Measurements from ENCODE around the gene PAPLN.

The PAPLN gene

GRCh38 chr14:73245480-73246325, 8.4 kb downstream of the PAPLN start:
- no peak for DNase-seq (ENCODE audit: low spot score)

GRCh38 chr14:73246387-73247150, 9.3 kb downstream of the PAPLN start:
- no peak for DNase-seq (ENCODE audit: low spot score)

DNA sequence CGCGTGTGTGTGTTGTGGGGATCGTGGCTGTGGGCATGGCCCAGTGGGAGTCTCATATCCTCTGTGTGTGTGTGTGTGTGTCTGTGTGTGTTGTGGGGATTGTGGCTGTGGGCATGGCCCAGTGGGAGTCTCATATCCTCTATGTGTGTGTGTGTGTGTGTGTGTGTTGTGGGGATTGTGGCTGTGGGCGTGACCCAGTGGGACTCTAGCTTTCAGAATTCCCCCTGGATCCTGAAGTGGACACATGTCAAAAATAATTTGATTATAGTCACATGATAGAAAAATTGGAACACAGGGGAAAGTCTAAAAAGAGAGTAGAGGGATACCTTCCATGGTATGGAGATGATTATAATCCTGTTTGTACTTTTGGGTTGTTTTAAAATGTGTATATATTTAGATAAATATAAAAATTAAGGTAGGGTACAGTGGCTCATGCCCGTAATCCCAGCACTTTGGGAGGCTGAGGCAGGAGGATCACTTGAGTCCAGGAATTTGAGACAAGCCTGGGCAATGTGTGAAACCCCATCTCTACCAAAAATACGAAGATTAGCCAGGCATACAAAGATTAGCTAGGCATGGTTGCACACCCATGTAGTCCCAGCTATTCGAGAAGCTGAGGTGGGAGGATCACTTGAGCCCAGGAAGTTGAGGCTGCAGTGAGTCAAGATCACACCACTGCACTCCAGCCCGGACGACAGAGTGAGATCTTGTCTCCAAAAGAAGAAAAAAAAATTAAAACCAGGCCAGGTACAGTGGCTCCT, 11.0 kb downstream of the PAPLN start:
- DNase-seq (ENCODE audit: low spot score), result no peak

DNA sequence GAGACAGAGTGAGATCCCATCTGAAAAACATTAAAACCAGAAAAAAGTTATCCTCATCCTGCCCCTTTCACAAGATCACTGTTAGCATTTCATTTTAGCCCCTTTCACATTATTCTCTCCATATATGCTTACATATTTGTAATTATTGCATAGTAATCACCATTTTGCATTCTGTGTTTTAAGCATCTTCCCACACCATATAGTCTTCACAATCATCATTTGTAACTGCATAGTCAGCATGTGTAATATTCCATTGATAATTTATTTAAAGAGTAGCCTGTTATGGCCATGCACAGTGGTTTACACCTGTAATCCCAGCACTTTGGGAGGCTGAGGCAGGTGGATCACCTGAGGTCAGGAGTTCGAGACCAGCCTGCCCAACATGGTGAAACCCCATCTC, 11.8 kb downstream of the PAPLN start:
- DNase-seq (ENCODE audit: low spot score), result no peak

GRCh38 chr14:73249564-73250316, 12.4 kb downstream of the PAPLN start:
- DNase-seq (ENCODE audit: low spot score), result no peak

- DNase-seq (ENCODE audit: low spot score), result no peak
Measured at GRCh38 chr14:73250317-73250713, 13.0 kb downstream of the PAPLN start.

GRCh38 chr14:73250781-73251500, 13.6 kb downstream of the PAPLN start:
- no peak for DNase-seq (ENCODE audit: low spot score)

DNA sequence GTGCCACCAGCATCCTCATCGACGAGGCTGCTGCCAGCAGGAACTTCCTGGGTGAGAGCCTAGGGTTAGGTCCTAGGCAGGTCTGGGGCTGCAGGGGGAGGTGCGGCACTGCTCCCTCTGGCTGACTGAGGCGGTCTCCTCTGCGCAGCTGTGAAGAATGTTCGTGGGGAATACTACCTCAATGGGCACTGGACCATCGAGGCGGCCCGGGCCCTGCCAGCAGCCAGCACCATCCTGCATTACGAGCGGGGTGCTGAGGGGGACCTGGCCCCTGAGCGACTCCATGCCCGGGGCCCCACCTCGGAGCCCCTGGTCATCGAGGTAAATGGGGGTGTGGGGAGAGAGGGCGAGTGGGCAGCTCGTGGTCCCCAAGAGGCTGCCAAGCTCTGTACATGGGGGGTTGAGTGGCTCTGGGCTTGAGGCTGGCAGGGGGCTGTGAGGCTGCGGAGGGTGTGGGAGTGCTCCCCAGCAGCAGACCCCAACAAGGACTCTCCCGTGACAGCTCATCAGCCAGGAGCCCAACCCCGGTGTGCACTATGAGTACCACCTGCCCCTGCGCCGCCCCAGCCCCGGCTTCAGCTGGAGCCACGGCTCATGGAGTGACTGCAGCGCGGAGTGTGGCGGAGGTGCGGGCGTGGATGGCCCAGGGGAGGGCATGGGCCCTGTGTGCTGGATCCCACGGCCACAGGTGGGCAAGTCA, 14.4 kb downstream of the PAPLN start:
- DNase-seq (ENCODE audit: low spot score), result no peak

- no peak for DNase-seq (ENCODE audit: low spot score)
Measured at GRCh38 chr14:73252491-73253322, 15.4 kb downstream of the PAPLN start.

GRCh38 chr14:73253323-73253610, 16.0 kb downstream of the PAPLN start:
- no peak for DNase-seq (ENCODE audit: low spot score)

DNA sequence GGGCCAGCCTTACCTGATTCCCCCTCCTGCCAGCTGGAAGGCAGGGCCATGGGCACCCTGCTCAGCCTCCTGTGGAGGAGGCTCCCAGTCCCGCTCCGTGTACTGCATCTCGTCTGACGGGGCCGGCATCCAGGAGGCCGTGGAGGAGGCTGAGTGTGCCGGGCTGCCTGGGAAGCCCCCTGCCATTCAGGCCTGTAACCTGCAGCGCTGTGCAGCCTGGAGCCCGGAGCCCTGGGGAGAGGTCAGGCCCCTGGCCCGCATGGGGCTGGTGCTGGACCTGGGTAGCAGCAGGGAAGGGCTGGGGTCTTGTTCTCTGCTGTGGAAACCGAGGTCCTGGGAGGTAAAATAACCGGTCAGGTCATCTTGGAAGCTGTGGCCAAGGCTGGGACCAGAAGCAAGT, 16.4 kb downstream of the PAPLN start:
- DNase-seq (ENCODE audit: low spot score), result no peak

GRCh38 chr14:73254247-73255004, 17.1 kb downstream of the PAPLN start:
- no peak for DNase-seq (ENCODE audit: low spot score)

GRCh38 chr14:73255005-73255400, 17.7 kb downstream of the PAPLN start:
- DNase-seq (ENCODE audit: low spot score), result no peak

DNA sequence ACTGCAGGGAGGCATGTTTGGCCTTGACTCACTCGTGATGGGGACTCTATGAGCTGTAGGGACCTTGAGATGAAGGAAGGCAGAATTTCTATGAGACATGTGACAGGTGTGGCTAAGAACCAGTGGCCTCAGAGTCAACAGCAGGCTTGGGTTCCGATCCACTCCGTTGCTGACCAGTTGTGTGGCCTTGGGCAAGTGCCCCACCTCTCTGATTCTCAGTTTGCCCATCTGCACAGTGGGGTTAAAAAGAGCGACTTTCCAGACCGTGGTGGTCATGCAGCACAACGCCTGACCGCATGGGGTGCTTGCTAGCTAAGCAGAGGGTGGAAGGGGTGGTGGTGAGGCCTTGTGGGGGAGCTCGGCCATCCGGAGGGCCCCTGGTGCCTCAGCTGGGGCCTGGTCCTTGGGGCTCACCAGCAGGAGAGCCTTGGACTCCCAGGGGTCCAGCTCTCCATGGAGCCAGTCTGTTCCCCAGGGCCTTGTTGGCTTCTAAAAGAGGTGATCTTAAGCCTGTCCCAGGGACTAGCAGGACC, 18.5 kb downstream of the PAPLN start:
- DNase-seq (ENCODE audit: low spot score), result no peak

DNA sequence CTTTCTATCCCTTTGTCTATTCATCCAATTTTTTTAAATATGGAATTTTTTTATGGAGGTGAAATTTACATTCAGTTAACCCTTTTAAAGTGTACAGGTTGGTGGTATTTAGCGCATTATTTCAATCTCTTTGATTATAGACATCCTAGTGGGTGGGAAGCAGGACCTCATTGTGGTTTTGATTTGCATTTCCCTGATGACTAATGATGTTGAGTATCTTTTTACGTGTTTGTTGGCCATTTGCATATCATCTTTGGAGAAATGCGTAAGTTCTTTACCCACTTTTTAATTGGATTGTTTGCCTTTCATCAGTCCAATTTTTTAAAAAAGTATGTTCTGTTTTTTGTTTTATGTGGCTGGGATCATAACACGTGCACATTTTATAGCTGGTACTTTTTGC, 20.8 kb downstream of the PAPLN start:
- no peak for DNase-seq (ENCODE audit: low spot score)

DNA sequence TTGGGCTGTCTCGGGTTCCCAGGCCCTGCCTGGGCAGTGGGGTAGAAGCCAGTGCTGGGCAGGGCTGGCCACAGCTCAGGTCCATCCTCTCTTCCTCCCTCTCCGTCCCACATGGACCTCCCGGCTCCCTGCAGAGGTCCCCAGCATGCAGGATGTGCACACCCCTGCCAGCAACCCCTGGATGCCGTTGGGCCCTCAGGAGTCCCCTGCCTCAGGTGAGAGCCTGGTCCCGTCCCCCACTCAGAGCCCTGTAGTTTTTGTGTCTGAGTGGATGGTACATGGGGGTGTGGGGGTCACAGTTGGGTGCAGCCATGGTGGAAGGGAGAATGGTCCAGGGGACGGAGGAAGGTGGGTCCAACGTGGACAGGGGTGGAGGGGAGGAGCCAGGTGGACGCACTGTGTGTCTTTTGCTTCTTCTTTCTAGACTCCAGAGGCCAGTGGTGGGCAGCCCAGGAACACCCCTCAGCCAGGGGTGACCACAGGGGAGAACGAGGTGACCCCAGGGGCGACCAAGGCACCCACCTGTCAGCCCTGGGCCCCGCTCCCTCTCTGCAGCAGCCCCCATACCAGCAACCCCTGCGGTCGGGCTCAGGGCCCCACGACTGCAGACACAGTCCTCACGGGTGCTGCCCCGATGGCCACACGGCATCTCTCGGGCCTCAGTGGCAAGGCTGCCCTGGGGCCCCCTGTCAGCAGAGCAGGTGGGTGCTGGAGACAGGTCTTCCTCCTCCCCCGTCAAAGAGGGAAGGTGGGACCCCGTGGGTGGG, 21.7 kb downstream of the PAPLN start:
- no peak for DNase-seq (ENCODE audit: low spot score)

DNA sequence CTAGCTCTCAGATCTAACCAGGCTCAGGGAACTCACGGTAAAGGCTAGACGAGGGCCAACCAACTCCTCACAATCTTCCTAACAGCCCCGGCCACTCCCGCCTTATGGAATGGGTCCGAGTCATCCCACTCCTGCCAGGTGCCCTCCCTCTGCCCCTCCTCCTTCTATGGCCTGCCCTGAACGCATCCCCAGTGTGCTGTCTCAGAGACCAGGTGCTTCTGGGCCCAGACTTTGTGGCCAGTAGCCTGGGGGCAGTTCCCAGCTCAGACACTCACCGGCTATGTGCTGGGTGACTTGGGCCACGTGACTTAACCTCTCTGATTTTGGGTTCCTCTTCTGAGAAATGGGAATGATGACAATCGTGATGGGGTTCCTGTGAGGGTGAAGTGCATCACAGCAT, 22.5 kb downstream of the PAPLN start:
- no peak for DNase-seq (ENCODE audit: low spot score)

DNA sequence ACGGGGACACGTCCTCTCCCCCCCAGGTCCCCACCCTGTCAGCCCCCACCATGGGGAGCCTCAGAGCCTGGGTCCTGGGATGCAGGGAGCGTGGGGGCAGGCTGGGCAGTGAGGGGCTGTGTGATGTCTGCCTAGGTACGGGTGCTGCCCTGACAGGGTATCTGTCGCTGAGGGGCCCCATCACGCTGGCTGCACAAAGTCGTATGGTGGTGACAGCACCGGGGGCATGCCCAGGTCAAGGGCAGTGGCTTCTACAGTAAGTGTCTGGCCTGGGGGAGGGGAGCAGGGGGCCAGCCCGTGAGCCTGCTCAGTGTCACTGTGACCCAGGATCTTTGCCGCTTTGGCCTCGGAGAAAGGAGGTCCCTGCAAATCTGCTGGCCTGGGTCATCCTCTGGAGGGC, 23.3 kb downstream of the PAPLN start:
- no peak for DNase-seq (ENCODE audit: low spot score)

All from LoVo (cell line).